Ishikawa (cell line): ENCODE results near the gene ACAN.

Experiments used
- CREB1 ChIP-seq: IDR thresholded peaks from 2 replicates; pipeline ENCODE4 v1.6.1; 2012; ENCODE audit warnings: low read depth
- EGR1 ChIP-seq: IDR thresholded peaks from 2 replicates; pipeline ENCODE4 v1.6.1; 2012
- FOXM1 ChIP-seq: IDR thresholded peaks from 2 replicates; pipeline ENCODE4 v1.6.1; 2012; ENCODE audit warnings: low read depth, borderline replicate concordance

DNA sequence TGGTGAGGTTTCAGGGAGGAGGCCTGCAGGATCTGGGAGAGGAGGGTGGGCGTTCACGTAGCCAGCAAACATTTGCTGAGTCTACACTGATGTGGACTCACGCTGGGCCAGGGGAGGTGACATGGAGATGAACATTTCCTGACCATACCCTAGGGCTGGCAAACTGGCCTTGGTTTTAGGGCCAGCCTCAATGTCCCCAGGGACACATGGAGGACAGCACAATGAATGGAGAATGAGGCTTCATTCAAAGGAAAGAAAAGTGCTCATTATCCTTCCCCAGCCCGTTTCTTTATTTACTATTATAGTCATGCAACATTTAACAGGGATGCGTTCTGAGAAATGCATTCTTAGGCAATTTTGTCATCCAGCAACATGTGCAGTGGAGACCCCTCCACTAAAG, 26.8 kb downstream of the ACAN start:
- TF ChIP-seq EGR1 (no peak), CREB1 (no peak), FOXM1 (no peak)
